HG03175 (cell line): Measurements from ENCODE around the gene USP34.

Experiments used
- ATAC-seq: cut with Tn5 transposase; IDR thresholded peaks from one replicate; pipeline ENCODE4 v1.9.1; 2021; ENCODE audit warnings: mild to moderate bottlenecking, moderate library complexity; ENCODE audit not compliant: unreplicated experiment

The USP34 gene

GRCh38 chr2:61327173-61327572, 143.7 kb downstream of the USP34 start:
- no peak for ATAC-seq

- ATAC-seq: no peak
These were observed 144.5 kb downstream of the USP34 start for GRCh38 chr2:61326423-61326822.

GRCh38 chr2:61320181-61320580, 150.7 kb downstream of the USP34 start:
- no peak for ATAC-seq

- no peak for ATAC-seq
These were observed 152.3 kb downstream of the USP34 start for GRCh38 chr2:61318553-61318952.

- ATAC-seq: no peak
These were observed 174.9 kb downstream of the USP34 start for GRCh38 chr2:61295981-61296380.

GRCh38 chr2:61291851-61292575, 178.9 kb downstream of the USP34 start:
- no peak for ATAC-seq

- ATAC-seq: no peak
These were observed 182.6 kb downstream of the USP34 start for GRCh38 chr2:61288070-61288841.

- no peak for ATAC-seq
These were observed 183.6 kb downstream of the USP34 start for GRCh38 chr2:61287254-61287653.

GRCh38 chr2:61283443-61284160, 187.3 kb downstream of the USP34 start:
- no peak for ATAC-seq

GRCh38 chr2:61282104-61282590, 188.7 kb downstream of the USP34 start:
- no peak for ATAC-seq

GRCh38 chr2:61281321-61281720, 189.6 kb downstream of the USP34 start:
- no peak for ATAC-seq

GRCh38 chr2:61277756-61278155, 193.1 kb downstream of the USP34 start:
- ATAC-seq: no peak

- no peak for ATAC-seq
These were observed 195.2 kb downstream of the USP34 start for GRCh38 chr2:61275575-61276184.

GRCh38 chr2:61272421-61273070, 198.3 kb downstream of the USP34 start:
- ATAC-seq: no peak

GRCh38 chr2:61268249-61268648, 202.6 kb downstream of the USP34 start:
- no peak for ATAC-seq

GRCh38 chr2:61266632-61267505, 204.0 kb downstream of the USP34 start:
- ATAC-seq: no peak

GRCh38 chr2:61263830-61264229, 207.1 kb downstream of the USP34 start:
- no peak for ATAC-seq

- ATAC-seq: no peak
These were observed 208.2 kb downstream of the USP34 start for GRCh38 chr2:61262699-61263098.

- no peak for ATAC-seq
These were observed 213.4 kb downstream of the USP34 start for GRCh38 chr2:61257446-61257845.
